Transverse colon (tissue), 4 donors: ENCODE data around the gene EXOC3L4. TPM values are rescaled to one million over a fixed set of nuclear protein-coding genes. Genes with fewer than 3 reads are reported as not detected.

Source experiments
- DNase-seq: peaks from one replicate; pipeline ENCODE4 v3.0.0-alpha.2; 2019
- H3K27ac ChIP-seq, 4 donors: fragments of 200-600 bp; sonication (generic); 2 replicates each; pipeline ENCODE4 v1.5.1; 2016 to 2018; ENCODE audit warnings: inconsistent platforms in 4 of 4
- H3K27me3 ChIP-seq: fragments of 200-600 bp; sonication (generic); 2 replicates; pipeline ENCODE4 v1.5.1; 2017; ENCODE audit warnings: inconsistent platforms
- H3K36me3 ChIP-seq, 4 donors: fragments of 200-600 bp; sonication (generic); 2 replicates each; pipeline ENCODE4 v1.5.1; 2017 to 2019; ENCODE audit warnings: inconsistent platforms in 4 of 4
- H3K4me1 ChIP-seq, 4 donors: fragments of 200-600 bp; sonication (generic); 2 replicates each; pipeline ENCODE4 v1.5.1; 2017 to 2020; ENCODE audit warnings: inconsistent platforms in 4 of 4
- H3K4me3 ChIP-seq, 4 donors: fragments of 200-600 bp; sonication (generic); 1 replicate in 1 of 4; 2 replicates in 3 of 4; pipeline versions ENCODE4 v1.5.1 to v1.6.1; 2017 to 2019; ENCODE audit warnings: inconsistent platforms in 4 of 4
- H3K9me3 ChIP-seq, 2 donors: fragments of 200-600 bp; sonication (generic); 2 replicates each; pipeline ENCODE4 v1.5.1; 2017 to 2019; ENCODE audit warnings: inconsistent platforms in 2 of 2
- EP300 ChIP-seq: sonication (generic); formaldehyde crosslinking; IDR thresholded peaks from one replicate; pipeline ENCODE4 v1.6.1; 2017; ENCODE audit warnings: antibody characterized with exemption, low read depth
- POLR2A ChIP-seq: fragments of 450-650 bp; IDR thresholded peaks from one replicate; pipeline ENCODE4 v1.6.1; 2016; ENCODE audit warnings: antibody characterized with exemption, mild to moderate bottlenecking, moderate library complexity
- POLR2AphosphoS5 ChIP-seq, 3 donors: sonication (generic); formaldehyde crosslinking; IDR thresholded peaks; one replicate each; pipeline ENCODE4 v1.6.1; 2016; ENCODE audit warnings: antibody characterized with exemption in 3 of 3
- WGBS, 2 donors: methylation state at CpG; one replicate each; pipeline ENCODE4 v1.1.5; 2018; ENCODE audit warnings: low coverage in 1 of 2; 5-methylcytosine and 5-hydroxymethylcytosine counted together
- in situ Hi-C, 4 donors: fragments of 200-750 bp; cut with MboI; loops; one replicate each; pipeline versions ENCODE4 v1.15.0 to v1.15.1; 2017; ENCODE audit warnings: low sequenced_read_pairs in 3 of 4, low pct_ligation_motif_present in 1 of 4, low pct_unique_long_range_greater_than_20kb in 1 of 4
- intact Hi-C: fragments of 100-400 bp; cut with DNase I; formaldehyde crosslinking; loops from one replicate; pipeline ENCODE4 v1.15.1; 2023; ENCODE audit warnings: low total_unique reads
- total RNA-seq, 4 donors: library from RNA; depleted of rRNA; stranded (reverse); fragments of >200 nt; gene quantifications; one replicate each; pipeline ENCODE4 v1.1.0, GENCODE V29; 2016
- TF ChIP-seq, protein P1 (sequence below), 5 experiments: fragments of 200-600 bp in 3 of 5; fragments of 450-650 bp in 2 of 5; sonication (generic) in 3 of 5; IDR thresholded peaks; 1 replicate in 2 of 5; 2 replicates in 3 of 5; pipeline ENCODE4 v1.5.1; 2016 to 2017; ENCODE audit warnings: antibody characterized with exemption in 5 of 5, inconsistent platforms in 3 of 5, mild to moderate bottlenecking in 2 of 5, moderate library complexity in 1 of 5

The EXOC3L4 gene
- total RNA-seq, 4 donors from 2014 or later, result 15.2 to 49.0 (median 30.3) TPM

DNA sequence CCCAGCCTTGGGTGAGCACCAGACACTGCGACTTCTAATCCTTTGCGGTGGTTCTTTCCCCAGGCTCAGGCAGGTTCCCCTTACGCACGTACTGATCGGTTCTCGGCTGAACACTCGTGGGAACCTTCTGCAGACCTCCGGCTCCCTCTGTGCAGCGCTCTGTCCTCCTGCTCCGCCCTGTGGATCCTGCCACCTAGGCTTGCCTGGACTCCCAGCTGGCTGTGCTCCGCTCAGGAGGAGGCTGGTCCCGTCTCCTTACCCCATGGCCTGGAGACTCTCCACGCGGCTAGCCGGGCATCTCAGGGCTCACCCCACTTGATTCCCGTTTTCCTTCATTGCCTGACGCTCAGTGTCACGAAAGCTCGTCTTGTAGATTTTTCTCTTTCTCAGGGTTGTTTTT lies 63.4 kb downstream of the EXOC3L4 start:
- no peak for DNase-seq
- H3K27ac ChIP-seq, result no peak overlapping the region
- no peaks in the 10 kb centered on the region for H3K36me3 ChIP-seq
- H3K4me1 ChIP-seq, result no peaks in the 10 kb centered on the region
- intact Hi-C loops, result no loop called here
- WGBS, 2 donors, result 86 to 91% methylated on average over 12 to 19 of the region's 19 CpGs
- no peak overlapping the region for H3K4me3 ChIP-seq
- TF ChIP-seq EP300 (no peak), POLR2AphosphoS5 (IDR thresholded peaks at IDR 0.05) (no peak), POLR2A (no peak)
- TF ChIP-seq, protein P1, sequence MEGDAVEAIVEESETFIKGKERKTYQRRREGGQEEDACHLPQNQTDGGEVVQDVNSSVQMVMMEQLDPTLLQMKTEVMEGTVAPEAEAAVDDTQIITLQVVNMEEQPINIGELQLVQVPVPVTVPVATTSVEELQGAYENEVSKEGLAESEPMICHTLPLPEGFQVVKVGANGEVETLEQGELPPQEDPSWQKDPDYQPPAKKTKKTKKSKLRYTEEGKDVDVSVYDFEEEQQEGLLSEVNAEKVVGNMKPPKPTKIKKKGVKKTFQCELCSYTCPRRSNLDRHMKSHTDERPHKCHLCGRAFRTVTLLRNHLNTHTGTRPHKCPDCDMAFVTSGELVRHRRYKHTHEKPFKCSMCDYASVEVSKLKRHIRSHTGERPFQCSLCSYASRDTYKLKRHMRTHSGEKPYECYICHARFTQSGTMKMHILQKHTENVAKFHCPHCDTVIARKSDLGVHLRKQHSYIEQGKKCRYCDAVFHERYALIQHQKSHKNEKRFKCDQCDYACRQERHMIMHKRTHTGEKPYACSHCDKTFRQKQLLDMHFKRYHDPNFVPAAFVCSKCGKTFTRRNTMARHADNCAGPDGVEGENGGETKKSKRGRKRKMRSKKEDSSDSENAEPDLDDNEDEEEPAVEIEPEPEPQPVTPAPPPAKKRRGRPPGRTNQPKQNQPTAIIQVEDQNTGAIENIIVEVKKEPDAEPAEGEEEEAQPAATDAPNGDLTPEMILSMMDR (IDR thresholded peaks at IDR 0.05), result no peak
- H3K9me3 ChIP-seq, result no peaks in the 10 kb centered on the region
- in situ Hi-C loops, result no loop called here
- H3K27me3 ChIP-seq, result no peaks in the 10 kb centered on the region

DNA sequence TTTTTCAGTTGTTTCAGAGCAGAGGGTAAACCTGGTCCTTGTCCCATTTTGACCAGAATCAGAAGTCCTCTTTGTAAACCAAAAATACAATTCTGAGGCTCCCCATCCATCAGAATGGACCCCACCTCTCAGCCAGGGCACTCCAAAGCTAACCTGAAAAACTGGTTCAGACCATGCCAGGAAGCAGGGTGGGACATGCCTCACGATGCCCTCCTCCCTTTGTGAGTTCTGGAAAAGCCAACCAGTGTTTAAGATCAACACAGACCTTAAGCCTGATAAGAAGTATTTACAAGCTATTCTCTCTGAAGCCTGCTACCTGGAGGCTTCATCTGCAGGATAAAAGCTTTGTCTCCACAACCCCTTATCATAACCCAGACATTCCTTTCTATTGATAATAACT lies 64.2 kb downstream of the EXOC3L4 start:
- H3K36me3 ChIP-seq, result no peaks in the 10 kb centered on the region
- no peak overlapping the region for H3K4me3 ChIP-seq
- no peak for DNase-seq
- intact Hi-C loops (no loop called here), in situ Hi-C loops (no loop called here)
- H3K27ac ChIP-seq, result no peak overlapping the region
- H3K9me3 ChIP-seq, result no peaks in the 10 kb centered on the region
- WGBS, 2 donors, result 33% methylated on average over 1 of the region's 1 CpG; no CpG with 5 or more reads in 1 of the 2 donors
- TF ChIP-seq POLR2A, result no peak
- TF ChIP-seq EP300, result no peak
- no peak for TF ChIP-seq POLR2AphosphoS5 (IDR thresholded peaks at IDR 0.05)
- TF ChIP-seq, protein P1 (IDR thresholded peaks at IDR 0.05), result no peak
- H3K4me1 ChIP-seq, result no peaks in the 10 kb centered on the region
- no peaks in the 10 kb centered on the region for H3K27me3 ChIP-seq

Other genes starting within 250 kb of the EXOC3L4 start
- gene AMN, start 172.1 kb upstream of the EXOC3L4 start, total RNA-seq, result 100 to 1,000 TPM; 306 to 597 (median 420) TPM
- gene CDC42BPB, start 37.2 kb upstream of the EXOC3L4 start, total RNA-seq, result 100 to 1,000 TPM; 109 to 160 (median 123) TPM
- gene LBHD2, start 10.5 kb upstream of the EXOC3L4 start, total RNA-seq, result not detected
- gene TNFAIP2, start 28.7 kb downstream of the EXOC3L4 start, total RNA-seq, result 10 to 100 TPM; 25.1 to 76.3 (median 52.7) TPM
- 100 to 1,000 TPM; 210 to 312 (median 266) TPM for gene EIF5, start 239.5 kb downstream of the EXOC3L4 start, total RNA-seq